Globus pallidus (tissue), 1 donor: Measurements from ENCODE around the gene DCTN4.
"Not testable (repeated sequence)": the region's sequence is repeated elsewhere in the genome, so short reads cannot be mapped to it uniquely, and the experiment has no call there.

Source experiments
- DNase-seq: peaks from one replicate; pipeline ENCODE4 v3.0.0-alpha.2; 2015; ENCODE audit warnings: low spot score

Gene DCTN4

DNA sequence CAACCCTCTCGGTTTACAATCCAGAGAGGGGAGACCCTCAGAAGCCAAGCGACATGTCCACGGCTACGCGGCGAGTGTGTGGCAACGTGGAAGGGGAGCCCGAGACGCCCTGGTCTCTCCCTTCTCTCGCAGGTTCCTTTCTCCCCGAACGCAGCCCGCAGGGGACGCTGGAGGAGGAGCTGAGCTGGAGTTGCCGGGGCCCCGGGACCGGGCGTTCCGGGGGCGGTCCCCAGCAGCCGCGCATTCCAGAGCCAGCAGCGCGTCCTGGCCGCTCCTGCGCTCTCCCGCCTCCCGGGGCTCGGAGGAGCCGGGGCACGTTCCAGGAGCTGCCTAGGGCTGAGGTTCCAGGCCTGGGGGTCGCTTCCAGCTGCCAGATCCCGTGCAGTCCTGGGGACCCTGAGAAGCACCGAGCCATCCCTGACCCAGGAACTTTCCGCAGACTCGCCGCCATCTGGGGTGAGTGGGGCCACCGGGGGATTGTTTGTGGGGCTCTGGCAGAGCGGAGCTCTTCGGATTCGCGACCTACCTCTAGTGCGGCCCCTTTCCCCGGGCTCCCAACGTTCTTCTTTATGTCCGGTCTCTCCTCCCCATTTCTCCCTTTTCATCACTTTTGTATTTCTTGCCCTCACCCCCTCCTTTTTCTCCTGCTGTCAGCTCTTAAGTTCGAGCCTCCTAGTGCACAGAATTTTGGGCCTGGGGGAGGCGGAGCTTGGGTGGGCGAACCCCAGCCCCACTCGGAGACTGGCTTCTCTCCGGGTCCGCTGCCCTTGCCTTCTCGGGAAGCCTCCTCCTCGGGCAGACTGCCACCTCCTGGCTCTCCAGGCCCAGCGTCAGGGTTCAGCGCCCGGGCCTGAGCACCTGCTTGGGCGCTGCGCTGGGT is 19.9 kb upstream of the DCTN4 start, which contains the start of gene SMIM3:
Gene SMIM3 (plus strand): TSS at position 241 of the 880 bp plus-strand sequence. CDS start 16,684 bp downstream, outside the sequence.
- DNase-seq: peak; percentile 51

DNA sequence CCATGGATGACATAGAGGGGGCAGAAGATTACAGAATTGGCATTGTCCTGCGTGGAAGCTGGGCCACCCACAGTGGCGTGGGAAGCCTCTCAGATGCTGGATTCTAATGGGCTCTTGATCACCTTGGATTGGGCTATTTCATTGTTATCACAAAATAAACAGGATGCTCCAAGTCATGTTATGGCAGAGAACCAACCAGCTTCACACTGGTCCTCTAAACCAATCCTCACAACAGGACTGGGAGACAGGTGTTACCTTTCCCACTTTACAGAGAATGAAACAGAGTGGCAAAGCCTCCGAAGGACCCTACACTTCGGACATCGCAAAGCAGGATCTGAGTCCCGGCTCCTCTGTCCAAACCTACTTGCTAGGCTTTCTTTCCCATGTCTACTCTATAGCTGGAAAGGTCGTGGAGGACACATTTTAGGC is 19.3 kb upstream of the DCTN4 start:
- no peak for DNase-seq

DNA sequence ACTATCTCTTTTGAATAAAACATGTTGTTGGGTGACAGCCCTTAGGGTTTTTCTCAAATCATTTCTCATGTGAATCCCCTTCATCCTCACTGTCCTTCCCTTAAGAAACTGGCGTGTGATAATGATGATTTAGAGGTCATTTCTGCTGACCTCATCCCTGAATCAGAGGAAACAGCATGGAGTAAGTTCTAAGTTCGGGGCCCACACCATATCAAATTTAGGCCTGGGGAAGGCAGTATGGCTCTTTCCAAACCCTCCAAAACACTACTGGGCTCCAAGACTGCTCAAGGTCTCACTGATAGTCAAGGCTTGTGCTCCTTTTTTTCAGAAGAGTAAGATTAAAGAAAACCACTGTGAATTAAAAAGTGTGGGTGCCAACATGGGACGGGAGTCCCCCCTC is 18.9 kb upstream of the DCTN4 start:
- no peak for DNase-seq

DNA sequence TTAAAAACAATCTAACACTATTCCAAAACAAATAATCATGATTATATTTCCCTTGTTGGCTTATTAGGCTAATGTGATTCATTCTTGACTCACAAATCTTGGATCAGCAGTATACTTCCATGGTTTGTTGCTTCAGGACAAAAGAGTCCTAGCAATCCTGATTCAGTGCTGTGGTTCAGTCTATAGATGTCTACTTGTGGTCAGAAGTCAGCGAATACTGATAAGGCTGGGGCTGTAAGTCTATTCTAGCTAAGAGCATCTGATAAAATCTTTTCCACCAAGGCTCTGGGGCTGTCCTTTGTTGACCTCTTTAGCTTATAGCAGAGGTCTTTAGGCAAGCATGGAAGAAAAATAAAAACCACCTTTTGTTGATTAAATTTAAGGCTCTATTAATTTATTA is 15.3 kb upstream of the DCTN4 start:
- no peak for DNase-seq

DNA sequence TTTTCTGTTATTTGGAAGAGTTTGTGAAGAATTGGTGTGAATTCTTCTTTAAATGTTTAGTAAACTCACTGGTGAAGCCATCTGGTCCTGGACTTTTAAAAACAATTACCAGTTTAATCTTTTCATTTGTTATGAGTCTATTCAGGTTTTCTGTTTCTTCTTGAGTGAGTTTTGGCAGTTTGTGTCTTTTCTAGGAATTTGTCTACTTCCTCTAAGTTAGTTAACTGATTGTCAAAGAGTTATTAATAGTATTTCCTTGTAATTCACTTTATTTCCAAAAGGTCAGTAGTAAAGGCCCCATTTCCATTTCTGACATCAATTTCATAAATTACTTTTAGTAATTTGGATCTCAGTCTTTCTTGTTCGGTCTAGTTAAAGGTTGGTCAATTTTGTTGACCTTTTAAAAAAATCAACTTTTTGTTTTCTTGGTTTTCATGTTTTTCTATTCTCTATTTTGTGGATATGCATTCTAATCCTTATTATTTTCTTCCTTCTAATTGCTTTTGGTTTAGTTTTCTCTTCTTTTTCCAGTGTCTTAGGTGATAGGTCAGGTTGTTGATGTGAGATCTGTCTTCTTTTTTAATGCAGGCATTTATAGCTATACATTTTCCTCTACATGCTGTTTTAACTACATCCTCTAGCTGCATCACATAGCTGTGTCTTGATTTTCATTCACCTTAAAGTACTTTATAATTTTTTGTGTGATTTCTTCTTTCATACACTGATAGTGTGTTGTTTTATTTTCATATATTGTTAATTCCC is 12.4 kb upstream of the DCTN4 start:
- no peak for DNase-seq

DNA sequence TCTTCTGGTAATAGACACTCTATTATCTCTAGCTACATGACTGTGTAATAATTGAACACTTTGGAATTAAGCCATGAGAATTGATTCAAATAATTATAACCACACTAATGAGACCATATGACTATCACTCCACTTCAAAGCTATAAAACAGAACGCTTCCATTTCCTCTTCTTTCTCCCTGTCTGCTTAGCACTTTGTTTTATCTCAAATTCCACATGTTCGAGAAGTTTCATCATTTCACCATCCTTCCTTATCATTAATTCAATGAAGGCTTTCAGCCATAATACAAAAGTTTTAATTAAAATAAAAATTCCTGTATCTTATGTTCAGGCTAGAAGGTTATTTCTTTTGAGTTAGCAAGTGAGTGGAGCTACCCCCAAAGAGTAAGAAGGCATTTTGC is 7.4 kb upstream of the DCTN4 start:
- no peak for DNase-seq

DNA sequence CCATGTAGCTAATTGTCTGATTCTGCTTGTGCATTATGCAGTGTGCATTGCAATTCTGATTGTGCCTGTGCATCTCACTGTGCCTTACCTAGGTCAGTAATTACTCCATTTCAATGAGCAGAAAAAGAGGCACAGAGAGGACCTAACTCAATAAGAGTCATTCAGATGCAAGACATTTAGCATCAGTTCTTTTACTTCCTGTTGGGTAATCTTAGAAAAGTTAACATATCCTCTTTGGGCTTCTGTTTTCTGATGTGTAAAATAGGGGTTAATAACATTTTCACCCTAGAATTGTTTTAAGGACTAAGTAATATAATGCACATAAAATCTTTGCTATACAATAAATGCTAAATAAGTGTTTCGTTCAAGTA is 7.0 kb upstream of the DCTN4 start:
- no peak for DNase-seq

DNA sequence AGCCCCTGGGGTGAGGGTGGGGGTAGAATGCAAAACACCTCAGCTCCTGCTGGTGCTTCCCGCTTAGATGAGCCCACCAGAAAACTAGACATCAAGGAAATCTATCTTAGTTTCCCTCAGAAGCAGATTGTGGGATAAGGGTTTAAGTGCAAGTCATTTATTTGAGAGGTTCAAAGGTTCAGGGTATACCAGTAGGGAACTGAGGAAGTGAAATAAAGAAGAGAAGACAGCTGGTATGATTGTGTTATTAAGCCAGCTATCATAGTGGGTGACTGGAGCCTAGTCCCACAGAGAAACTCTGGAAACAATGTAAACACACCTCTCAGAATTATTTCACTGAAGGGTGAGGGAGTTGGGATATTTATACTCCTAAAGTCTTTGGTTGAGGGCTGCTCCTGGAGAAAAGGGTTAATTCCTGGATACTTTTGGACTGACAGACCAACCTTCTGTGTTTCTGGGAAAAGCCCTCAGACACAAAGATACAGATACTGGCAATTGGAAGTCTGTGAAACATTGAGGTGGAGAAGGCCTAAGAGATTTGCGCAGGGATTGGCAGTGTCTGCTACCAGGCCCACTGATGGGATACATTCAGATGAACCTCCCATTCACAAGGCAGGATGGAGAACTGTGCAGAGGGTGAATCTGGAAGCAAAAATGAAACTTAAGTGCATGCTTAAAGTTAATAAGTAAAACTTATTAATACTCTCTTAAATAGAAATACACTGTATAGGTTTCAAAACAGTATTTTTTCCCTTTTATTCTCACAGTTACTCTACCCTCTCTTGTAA is 6.4 kb upstream of the DCTN4 start:
- no peak for DNase-seq

DNA sequence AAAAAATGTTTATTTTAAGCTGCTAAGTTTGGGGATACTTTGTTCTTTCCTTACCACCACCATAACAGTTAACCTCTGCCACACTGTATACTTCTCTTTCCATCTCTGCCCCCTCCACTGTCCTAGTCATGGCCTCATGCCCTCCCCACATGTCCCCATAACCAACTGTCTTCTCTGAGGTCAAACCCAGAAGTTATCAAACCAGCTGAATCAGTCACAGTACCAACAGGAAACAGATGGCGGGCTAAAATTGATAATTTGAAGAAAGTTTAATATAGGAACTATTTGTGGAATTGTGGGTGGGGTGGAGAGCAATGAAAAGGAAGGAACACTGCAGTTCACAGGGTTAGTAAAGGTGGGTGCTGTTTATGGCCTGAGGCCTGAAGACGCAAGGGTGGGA is 5.7 kb upstream of the DCTN4 start:
- DNase-seq: no peak

DNA sequence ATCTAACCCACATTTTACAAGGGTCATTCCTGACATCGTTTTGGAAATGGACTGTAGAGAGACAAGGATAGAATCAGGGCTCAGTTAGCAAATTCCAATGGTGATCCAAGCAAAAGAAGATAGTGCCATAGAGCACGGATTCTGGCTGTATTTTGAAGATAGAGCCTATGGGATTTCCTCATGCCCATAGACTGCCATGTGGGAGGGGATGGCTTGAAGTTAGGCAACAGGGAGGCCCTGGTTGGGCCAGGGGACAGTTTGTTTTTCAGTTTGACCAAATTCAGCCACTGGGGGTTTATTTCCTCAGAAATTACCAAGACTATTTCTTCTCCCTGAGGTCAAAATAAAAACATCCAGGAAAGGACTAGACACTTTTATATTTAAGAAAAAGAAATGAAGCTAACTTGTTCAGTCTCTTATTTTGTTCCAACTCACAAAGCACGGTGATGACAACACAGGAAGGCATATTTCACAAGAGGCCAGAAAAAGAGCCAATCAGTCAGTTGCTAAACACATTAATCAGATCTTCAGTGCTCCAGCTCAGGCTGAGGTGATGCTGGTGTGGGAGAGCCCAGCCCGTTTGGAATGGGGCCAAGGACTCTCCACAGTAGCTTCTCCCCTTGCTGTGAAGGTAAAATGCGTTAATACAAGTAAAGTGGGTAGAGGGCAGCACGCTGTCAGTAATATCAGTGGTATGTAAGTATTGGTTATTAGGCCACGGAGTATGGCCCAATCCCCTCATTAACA is 4.4 kb upstream of the DCTN4 start:
- no peak for DNase-seq

DNA sequence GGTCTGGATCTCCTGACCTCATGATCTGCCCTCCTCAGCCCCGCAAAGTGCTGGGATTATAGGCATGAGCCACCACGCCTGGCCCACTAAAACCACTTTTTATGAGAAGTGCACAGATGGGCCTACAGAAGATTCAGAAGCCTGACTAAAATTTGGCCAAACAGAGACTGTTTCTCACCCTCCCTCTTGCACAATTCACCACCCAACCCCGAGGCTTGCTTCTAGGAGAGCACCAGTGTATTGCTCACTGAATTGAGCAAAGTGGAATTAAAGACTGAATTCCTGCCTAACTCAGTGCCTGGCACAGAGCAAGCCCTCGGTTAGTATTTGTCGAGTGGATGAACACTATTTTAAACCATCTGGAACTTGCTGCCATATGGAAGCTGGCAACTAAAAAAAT is 3.4 kb upstream of the DCTN4 start:
- DNase-seq: no peak

DNA sequence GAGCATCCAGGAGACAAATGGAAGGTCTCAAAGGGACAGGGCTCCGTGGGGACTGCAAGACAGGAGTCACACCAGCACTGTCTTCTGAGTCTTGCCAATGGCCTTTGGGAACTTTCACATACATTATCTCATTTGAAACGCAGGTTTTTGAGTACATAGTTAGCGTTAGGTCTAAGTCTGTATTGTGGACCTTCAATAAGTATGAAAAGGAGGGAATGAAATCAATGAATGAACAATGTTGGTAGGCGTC is 442 bp upstream of the DCTN4 start:
- DNase-seq: peak; percentile 24

DNA sequence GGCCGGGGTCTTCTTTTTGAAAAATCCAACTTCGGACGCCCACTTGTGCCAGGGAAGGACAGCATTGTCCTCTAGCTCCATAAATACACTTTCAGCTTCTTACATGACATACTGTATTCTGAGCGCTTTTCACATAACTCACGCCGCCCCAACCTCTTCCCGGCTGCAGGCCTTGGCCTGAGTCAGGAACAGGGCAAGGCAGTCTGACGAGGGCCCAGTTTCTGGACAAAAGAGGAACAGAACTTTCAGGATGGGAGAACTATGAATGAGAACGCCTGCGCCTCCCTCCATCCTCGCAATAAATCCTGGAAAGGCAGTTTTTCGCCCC is 650 bp downstream of the DCTN4 start:
- no peak for DNase-seq

DNA sequence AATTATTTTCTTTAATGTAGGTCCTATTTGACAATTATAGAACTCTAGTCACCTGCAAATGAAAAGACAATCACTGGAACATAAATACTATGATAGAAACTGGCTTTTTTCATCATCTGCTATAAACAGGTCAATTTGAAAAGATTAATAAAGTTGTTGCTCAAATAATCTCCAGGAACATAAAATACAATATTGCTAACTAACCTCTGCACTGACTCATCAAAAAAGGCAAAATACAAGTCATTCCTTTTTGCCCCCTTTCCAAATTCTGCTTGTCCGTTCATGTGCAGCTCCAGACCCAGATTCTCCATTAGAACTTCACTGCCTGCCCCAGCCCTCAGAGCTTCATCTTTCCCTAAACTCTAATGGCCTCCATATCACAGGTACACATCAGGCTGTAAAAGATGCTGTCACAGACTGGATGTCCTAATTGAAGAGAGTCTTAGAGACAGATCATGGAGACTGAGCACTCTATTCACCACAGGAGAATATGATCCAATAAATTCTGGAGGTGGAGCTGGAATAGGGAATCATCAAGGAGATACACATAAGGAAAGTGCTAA is 1.6 kb downstream of the DCTN4 start:
- no peak for DNase-seq

DNA sequence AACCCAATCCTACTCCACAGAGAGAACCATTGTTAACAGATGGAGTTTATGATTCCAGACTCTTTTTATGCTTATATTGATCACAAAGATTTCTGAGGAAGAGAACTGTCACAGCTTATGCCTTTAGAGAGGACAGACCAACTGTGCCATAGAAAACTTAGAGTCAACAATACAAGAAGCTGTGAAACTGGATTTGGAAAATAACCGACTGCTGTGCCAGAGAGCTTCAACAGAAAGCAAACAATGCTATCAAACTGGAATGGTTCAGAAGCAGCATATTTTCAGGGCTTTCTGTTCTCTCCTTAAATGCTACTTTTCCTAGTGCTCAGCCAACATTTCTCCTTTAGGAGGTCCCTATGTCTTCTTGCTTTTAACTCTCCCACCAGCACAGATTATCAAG is 5.0 kb downstream of the DCTN4 start:
- no peak for DNase-seq

DNA sequence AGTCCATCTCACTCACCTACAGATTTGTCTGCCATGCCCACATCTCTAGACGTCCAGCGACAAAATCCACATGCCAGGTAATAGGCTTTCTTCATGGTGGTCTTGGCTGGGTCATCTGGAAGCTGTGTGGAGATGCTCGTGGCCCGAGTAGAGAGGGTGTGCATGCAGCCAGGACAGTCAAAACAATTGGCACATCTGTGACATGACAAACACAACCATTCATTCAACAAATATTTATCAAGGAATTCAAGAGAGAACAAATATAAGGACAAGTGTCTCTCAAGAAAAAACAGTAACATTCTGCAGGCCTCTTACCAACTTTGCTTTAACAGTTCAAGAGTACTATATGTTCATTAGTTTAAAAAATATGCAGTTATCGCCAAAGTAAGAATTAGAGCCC is 5.4 kb downstream of the DCTN4 start:
- no peak for DNase-seq

DNA sequence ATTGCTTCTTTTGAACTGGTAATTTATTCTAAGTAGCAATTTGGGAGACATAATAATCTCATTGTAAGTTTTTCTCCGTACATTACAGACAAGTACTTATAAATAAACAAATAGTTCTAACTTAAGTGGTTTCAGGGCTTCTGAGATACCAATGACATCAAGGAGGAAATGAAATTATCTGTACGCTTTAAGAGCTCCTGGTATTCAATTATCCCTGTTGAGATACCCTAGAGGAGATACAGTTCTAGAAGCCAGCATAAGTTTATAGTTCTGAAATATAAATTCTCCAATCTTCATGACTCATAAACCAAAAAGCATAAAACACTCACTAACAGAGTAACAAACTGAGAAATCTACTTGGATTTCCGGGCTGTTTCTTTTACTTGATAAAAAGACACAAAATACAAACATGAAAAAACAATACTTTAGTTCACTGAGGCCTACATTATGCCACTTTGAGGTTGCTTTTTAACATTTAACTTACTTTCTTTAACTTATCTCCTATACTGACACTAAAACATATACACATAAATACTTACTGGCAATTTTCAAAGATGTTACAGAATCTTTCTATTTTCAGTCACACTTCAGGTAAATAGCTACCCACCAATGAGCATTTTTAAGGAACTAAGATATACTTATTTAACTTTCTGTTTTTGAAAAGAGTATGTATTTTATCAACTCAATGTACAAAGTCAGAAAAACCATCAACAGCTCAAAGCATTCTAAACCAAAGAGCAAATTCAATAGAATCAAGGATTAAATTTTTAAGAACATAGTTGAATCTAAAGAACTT is 7.5 kb downstream of the DCTN4 start:
- no peak for DNase-seq

DNA sequence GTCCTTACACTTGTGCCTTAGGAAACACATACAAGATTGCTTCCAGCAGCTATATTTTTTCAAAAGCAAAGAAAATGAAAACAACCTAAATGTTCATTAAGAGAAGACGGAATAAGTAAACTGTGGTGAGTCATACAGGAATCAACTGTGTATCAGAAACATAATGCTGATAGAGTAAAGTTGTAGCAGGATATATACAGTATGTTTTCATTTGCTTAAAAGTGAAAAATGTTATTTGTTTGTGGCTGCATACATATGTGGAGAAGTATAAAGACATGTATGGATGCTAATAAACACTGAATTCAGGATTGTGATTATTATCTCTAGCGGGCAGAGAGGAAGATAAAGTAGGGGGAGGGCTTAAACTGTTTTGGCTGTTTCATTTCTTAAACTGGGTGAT is 8.3 kb downstream of the DCTN4 start:
- DNase-seq: no peak

DNA sequence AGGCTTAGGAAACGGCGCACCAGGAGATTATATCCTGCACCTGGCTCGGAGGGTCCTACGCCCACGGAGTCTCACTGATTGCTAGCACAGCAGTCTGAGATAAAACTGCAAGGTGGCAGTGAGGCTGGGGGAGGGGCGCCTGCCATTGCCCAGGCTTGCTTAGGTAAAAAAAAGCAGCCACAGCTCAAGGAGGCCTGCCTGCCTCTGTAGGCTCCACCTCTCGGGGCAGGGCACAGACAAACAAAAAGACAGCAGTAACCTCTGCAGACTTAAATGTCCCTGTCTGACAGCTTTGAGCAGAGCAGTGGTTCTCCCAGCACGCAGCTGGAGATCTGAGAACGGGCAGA is 15.7 kb downstream of the DCTN4 start:
- not testable (repeated sequence) for DNase-seq

DNA sequence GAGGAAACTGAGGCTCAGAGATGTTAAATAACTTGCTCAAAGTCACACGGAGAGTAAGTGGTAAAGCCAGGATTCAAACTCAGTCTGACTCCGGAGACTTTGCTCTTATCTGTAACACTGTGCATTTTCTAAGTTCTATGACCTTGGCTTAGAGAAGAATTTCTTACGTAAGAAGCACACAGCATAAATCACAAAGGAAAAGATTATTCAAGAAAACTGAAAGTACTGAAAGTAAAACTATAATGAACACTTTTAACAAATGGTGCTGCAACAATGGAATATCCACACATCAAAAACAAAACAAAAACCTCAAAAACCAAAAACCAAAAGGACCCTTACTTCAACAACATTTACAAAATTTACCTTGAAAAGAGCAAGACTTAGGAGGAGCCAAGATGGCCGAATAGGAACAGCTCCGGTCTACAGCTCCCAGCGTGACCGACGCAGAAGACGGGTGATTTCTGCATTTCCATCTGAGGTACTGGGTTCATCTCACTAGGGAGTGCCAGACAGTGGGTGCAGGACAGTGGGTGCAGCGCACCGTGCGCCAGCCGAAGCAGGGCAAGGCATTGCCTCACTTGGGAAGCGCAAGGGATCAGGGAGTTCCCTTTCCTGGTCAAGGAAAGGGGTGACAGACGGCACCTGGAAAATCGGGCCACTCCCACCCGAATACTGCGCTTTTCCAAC is 16.2 kb downstream of the DCTN4 start:
- DNase-seq: not testable (repeated sequence)

DNA sequence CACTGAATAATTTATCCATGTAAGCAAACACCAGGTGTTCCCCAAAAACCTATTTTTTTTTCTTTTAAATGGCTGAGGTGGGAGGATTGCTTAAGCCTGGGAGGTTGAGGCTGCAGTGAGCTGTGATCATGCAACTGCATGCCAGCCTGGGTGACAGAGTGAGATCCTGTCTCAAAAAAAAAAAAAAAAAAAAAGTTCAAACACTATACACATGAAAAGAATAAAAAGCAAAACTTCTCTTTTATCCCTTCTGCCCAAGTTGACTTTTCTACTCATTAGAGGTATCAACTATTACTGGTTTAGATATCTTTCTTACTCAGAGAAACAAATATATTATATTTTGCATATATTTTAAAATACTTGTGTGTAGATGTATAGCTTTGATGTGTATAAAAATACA is 17.8 kb downstream of the DCTN4 start:
- DNase-seq: no peak
